ENCODE data around the gene SLC6A11. TPM values are rescaled to one million over a fixed set of nuclear protein-coding genes. Genes with fewer than 3 reads are reported as not detected.

SLC6A11 gene
- total RNA-seq, 1 experiment from 2014 or later, result 0.85 TPM

GRCh38 chr3:10946526-10946925, 130.5 kb downstream of the SLC6A11 start (continued):
- TF ChIP-seq ZNF416 (CRISPR knock-in tag; IDR thresholded peaks at IDR 0.05) (no peak), TCF7 (CRISPR knock-in tag; IDR thresholded peaks at IDR 0.05; ENCODE audit: low read depth) (no peak), MAX (CRISPR knock-in tag; IDR thresholded peaks at IDR 0.05) (no peak), ZNF423 (CRISPR knock-in tag; IDR thresholded peaks at IDR 0.05) (no peak), CDX4 (CRISPR knock-in tag; IDR thresholded peaks at IDR 0.05; ENCODE audit: borderline replicate concordance) (no peak), CREB1 (CRISPR knock-in tag; IDR thresholded peaks at IDR 0.05) (no peak), ATF1 (CRISPR knock-in tag; IDR thresholded peaks at IDR 0.05) (no peak), ZNF317 (CRISPR knock-in tag; IDR thresholded peaks at IDR 0.05; ENCODE audit: borderline replicate concordance, low read depth) (no peak), USF1 (CRISPR knock-in tag; IDR thresholded peaks at IDR 0.05) (no peak), CREM (CRISPR knock-in tag; IDR thresholded peaks at IDR 0.05) (no peak)
- TF ChIP-seq, protein P1, sequence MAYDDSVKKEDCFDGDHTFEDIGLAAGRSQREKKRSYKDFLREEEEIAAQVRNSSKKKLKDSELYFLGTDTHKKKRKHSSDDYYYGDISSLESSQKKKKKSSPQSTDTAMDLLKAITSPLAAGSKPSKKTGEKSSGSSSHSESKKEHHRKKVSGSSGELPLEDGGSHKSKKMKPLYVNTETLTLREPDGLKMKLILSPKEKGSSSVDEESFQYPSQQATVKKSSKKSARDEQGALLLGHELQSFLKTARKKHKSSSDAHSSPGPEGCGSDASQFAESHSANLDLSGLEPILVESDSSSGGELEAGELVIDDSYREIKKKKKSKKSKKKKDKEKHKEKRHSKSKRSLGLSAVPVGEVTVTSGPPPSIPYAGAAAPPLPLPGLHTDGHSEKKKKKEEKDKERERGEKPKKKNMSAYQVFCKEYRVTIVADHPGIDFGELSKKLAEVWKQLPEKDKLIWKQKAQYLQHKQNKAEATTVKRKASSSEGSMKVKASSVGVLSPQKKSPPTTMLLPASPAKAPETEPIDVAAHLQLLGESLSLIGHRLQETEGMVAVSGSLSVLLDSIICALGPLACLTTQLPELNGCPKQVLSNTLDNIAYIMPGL (CRISPR knock-in tag; IDR thresholded peaks at IDR 0.05), result no peak
- TF ChIP-seq, protein P2, sequence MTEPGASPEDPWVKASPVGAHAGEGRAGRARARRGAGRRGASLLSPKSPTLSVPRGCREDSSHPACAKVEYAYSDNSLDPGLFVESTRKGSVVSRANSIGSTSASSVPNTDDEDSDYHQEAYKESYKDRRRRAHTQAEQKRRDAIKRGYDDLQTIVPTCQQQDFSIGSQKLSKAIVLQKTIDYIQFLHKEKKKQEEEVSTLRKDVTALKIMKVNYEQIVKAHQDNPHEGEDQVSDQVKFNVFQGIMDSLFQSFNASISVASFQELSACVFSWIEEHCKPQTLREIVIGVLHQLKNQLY (CRISPR knock-in tag; IDR thresholded peaks at IDR 0.05), result no peak

- Mint-ChIP-seq H3K27ac (no peak overlapping the region), H3K27me3 (ENCODE audit: low read depth) (no peaks in the 10 kb centered on the region; the same call in 1 of the 2 replicates), H3K9me3 (peaks cover 3% of the 10 kb centered on the region; the same call in 1 of the 2 replicates), H3K4me3 (no peak overlapping the region), H3K4me1 (peaks cover 2% of the 10 kb centered on the region; the same call in 1 of the 2 replicates), H3K36me3 (no peaks in the 10 kb centered on the region)
- ATAC-seq, result no peak
- no peak for DNase-seq (ENCODE audit: low spot score)
- POLR2A ChIA-PET, result no interaction called here
- CTCF ChIA-PET, result interaction anchor here (1.0 to 2.2 kb wide), 3 partner anchors 10 to 112 kb away, joined by 3 to 12 read pairs (median 4); no protein-coding TSS in a partner anchor
- TF ChIP-seq ZBTB21 (CRISPR knock-in tag; IDR thresholded peaks at IDR 0.05; ENCODE audit: borderline replicate concordance) (no peak), SMAD4 (CRISPR knock-in tag; IDR thresholded peaks at IDR 0.05) (no peak), GTF2I (CRISPR knock-in tag; conservative IDR thresholded peaks at IDR 0.05) (no peak), ZSCAN18 (CRISPR knock-in tag; IDR thresholded peaks at IDR 0.05) (no peak), ZNF138 (CRISPR knock-in tag; conservative IDR thresholded peaks at IDR 0.05) (no peak)
- TF ChIP-seq, protein P3, sequence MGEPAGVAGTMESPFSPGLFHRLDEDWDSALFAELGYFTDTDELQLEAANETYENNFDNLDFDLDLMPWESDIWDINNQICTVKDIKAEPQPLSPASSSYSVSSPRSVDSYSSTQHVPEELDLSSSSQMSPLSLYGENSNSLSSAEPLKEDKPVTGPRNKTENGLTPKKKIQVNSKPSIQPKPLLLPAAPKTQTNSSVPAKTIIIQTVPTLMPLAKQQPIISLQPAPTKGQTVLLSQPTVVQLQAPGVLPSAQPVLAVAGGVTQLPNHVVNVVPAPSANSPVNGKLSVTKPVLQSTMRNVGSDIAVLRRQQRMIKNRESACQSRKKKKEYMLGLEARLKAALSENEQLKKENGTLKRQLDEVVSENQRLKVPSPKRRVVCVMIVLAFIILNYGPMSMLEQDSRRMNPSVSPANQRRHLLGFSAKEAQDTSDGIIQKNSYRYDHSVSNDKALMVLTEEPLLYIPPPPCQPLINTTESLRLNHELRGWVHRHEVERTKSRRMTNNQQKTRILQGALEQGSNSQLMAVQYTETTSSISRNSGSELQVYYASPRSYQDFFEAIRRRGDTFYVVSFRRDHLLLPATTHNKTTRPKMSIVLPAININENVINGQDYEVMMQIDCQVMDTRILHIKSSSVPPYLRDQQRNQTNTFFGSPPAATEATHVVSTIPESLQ (CRISPR knock-in tag; IDR thresholded peaks at IDR 0.05), result no peak
- TF ChIP-seq, protein P4, sequence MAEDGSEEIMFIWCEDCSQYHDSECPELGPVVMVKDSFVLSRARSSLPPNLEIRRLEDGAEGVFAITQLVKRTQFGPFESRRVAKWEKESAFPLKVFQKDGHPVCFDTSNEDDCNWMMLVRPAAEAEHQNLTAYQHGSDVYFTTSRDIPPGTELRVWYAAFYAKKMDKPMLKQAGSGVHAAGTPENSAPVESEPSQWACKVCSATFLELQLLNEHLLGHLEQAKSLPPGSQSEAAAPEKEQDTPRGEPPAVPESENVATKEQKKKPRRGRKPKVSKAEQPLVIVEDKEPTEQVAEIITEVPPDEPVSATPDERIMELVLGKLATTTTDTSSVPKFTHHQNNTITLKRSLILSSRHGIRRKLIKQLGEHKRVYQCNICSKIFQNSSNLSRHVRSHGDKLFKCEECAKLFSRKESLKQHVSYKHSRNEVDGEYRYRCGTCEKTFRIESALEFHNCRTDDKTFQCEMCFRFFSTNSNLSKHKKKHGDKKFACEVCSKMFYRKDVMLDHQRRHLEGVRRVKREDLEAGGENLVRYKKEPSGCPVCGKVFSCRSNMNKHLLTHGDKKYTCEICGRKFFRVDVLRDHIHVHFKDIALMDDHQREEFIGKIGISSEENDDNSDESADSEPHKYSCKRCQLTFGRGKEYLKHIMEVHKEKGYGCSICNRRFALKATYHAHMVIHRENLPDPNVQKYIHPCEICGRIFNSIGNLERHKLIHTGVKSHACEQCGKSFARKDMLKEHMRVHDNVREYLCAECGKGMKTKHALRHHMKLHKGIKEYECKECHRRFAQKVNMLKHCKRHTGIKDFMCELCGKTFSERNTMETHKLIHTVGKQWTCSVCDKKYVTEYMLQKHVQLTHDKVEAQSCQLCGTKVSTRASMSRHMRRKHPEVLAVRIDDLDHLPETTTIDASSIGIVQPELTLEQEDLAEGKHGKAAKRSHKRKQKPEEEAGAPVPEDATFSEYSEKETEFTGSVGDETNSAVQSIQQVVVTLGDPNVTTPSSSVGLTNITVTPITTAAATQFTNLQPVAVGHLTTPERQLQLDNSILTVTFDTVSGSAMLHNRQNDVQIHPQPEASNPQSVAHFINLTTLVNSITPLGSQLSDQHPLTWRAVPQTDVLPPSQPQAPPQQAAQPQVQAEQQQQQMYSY (CRISPR knock-in tag; IDR thresholded peaks at IDR 0.05), result no peak
- TF ChIP-seq, protein P2 (CRISPR knock-in tag; IDR thresholded peaks at IDR 0.05), result no peak
- TF ChIP-seq, protein P5, sequence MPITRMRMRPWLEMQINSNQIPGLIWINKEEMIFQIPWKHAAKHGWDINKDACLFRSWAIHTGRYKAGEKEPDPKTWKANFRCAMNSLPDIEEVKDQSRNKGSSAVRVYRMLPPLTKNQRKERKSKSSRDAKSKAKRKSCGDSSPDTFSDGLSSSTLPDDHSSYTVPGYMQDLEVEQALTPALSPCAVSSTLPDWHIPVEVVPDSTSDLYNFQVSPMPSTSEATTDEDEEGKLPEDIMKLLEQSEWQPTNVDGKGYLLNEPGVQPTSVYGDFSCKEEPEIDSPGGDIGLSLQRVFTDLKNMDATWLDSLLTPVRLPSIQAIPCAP (CRISPR knock-in tag; IDR thresholded peaks at IDR 0.05), result no peak
Observed at GRCh38 chr3:10948326-10948725, 132.3 kb downstream of the SLC6A11 start.

Measured in WTC11 (cell line).